Measurements from ENCODE around the gene ALDH1A2.
"Not testable (repeated sequence)": the region's sequence is repeated elsewhere in the genome, so short reads cannot be mapped to it uniquely, and the experiment has no call there.

The ALDH1A2 gene

DNA sequence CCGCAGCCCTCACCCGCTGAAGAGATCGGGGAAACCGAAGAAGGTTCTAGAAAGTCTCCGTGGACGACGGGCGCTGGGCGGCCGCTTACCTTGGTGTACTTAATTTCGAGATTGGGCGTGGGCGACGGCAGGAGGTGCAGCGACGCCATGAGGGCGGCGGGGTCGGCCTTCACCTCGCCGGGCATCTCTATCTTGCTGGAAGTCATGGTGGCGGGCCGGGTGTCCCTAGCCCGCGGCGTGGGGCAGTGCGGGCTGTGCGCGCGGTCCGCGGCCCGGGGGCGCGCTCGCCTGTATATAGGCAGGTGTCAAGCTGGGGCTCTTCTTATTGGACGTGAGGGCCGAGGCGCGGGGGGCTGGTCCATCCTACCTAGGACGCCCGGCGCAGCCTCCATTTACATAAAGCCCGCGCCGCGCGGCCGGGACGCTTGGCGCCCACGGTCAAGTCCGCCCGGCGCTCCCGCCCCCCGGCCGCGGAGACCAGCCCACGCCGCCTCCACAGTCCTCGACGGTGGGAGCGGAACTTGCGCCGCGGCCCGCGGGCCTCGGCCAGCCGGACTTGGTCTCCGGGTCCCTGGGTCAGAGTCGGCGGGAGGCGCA lies at the start of gene ALDH1A2:
ALDH1A2 (minus strand) TSS at position 267 of the 597 bp plus-strand sequence; CDS start at position 206, 61 bp downstream.
- no peak for DNase-seq (ENCODE audit: low read depth in 2 of 2)

- no peak for DNase-seq (ENCODE audit: low read depth in 2 of 2)
Measured at GRCh38 chr15:58114812-58115211, 49.3 kb upstream of the ALDH1A2 start.

DNA sequence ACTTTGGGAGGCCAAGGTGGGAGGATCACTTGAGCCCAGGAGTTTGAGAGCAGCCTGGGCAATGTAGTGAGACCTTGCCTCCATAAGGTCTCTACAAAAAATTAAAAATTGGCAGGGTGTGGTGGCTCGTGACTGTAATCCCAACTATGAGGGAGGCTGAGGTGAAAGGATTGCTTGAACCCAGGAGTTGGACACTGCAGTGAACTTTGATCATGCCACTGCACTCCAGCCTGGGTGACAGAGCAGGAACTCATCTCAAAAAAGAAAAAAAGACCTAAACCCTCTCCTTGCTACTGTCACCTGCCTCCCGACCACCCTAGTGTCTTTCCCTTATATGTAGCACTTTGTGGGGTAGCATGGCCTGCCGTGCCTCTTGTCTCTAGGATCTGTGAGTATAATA lies 48.9 kb upstream of the ALDH1A2 start:
- no peak for DNase-seq (ENCODE audit: low read depth in 2 of 2)

- not testable (repeated sequence) for DNase-seq (ENCODE audit: low read depth in 2 of 2)
Measured at GRCh38 chr15:58113358-58113757, 47.8 kb upstream of the ALDH1A2 start.

DNA sequence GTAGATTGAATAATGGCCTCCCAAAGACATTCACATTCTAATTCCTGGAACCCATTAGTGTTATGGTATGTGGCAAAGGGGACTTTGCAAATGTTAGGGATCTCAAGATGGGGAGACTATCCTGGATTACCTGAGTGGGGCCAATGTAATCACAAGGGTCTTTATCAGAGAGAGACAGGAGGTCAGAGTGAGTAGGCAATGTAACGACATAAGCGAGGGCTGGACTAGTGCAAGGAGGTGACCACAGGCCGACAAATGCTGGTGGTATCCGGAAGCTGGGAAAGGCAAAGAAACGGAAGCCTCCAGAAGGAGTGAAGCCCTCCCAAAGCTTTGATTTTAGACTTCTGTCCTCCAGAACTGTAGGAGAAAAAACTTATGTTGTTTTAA lies 46.2 kb upstream of the ALDH1A2 start:
- no peak for DNase-seq (ENCODE audit: low read depth in 2 of 2)

DNA sequence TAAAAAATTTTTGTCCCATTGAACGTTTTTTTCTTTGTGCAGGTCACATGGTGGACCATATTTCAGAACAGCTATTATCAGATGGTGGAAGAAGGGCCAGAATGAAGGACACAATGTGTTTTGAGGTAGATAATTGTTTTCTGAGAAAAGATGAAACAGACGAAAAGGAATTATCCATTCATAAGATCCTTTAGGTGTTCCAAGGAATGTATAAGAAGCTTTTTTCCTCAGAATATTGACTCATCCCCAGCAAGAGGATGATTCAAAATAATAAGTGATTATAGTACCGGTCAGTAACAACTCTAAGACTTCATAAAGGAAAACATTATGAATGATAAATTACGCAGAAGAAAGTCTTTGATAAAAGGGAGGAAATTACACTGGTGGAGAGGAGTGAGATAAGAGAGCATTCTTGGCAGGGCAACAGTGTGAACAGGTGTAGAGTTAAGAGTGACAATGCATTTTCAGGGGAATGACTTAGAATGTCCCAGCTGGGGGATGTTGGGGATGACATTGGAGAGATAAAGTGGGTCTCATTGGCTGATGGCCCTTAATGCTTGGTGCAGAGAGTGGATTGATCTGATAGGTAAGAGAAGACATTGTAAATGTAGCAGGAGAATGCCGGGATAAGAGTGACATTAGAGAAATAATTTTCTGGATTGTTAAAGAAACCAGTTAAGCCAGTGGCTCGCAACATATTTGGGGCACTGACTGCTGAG lies 45.6 kb upstream of the ALDH1A2 start:
- DNase-seq (ENCODE audit: low read depth in 2 of 2), result no peak

- DNase-seq (ENCODE audit: low read depth in 2 of 2), result no peak
Measured at GRCh38 chr15:58109419-58109818, 43.9 kb upstream of the ALDH1A2 start.

GRCh38 chr15:58108117-58108516 lies 42.6 kb upstream of the ALDH1A2 start:
- no peak for DNase-seq (ENCODE audit: low read depth in 2 of 2)

DNA sequence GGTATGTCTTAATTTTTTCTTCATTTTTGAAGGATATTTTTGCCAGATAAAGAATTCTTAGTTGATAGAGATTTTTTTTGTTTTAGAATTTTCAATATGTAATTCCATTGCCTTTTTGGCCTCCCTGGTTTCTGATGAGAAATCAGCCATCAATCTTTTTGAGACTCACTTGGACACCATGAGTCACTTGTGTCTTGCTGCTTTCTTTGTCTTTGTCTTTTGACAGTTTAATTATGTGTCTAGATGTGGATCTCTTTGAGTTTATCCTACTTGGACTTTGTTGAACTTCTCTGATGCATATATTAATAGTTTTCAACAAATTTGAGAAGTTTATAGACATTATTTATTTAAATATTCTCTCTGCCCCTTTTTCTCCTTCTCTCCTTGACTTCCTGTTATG lies 38.0 kb upstream of the ALDH1A2 start:
- DNase-seq (ENCODE audit: low read depth in 2 of 2), result no peak

DNA sequence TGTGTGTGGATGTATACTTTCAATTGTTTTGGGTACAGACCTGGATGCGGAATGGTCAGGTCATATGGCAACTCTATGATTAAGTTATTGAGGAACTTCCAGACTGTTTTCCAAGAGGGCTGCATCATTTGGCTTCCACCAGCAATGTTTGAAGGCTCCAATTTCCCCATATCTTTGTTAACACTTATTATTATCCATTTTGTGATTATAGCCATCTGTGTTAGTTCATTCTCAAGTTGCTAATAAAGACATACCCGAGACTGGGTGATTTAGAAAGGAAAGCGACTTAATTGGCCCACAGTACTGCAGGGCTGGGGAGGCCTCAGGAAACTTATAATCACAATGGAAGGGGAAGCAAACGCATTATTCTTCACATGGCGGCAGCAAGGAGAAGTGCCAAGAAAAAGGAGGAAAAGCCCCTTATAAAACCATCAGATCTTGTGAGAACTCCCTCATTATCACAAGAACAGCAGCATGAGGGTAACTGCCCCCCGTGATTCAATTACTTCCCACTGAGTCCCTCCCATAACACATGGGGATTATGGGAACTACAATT lies 31.1 kb upstream of the ALDH1A2 start:
- DNase-seq (ENCODE audit: low read depth in 2 of 2), result no peak

DNA sequence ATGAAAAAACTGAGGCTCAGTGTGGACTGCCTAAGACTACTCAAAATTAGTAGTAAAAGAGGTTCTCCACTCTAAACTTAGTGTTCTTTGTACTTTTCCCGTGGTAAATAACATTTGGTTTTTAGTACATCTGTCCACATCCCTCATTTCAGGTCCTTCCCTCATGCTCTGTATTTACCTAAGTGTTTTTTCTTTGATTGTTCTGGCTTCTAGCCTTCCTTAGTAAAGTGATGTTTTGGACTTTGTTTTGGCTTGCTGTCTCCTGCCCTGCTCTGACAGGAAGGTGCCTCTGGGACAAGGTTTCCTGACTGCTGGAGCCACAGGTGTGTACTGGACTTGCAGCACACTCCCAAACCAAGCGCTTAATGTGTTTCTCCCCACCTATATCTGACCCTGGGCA lies 29.9 kb upstream of the ALDH1A2 start:
- DNase-seq (ENCODE audit: low read depth in 2 of 2), result no peak

DNA sequence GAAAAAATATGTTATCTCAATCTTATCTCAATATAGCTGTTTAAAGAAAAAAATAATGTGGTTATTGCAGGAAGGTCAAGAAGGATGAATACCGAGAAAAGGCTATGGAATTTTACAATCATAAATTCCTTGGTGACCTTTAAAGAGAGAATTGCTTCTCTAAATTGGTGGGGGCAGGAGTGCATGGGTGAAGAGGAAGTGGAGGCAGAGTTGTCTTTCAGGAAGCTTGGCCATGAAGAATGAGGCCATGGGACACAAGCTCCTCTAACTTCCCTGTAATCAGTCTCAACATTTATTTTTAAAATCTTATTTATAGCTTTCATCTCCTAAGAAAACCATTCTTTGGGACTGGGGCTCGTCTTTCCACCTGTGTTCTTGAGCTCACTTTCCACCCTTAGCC lies 22.4 kb upstream of the ALDH1A2 start:
- no peak for DNase-seq (ENCODE audit: low read depth in 2 of 2)

DNA sequence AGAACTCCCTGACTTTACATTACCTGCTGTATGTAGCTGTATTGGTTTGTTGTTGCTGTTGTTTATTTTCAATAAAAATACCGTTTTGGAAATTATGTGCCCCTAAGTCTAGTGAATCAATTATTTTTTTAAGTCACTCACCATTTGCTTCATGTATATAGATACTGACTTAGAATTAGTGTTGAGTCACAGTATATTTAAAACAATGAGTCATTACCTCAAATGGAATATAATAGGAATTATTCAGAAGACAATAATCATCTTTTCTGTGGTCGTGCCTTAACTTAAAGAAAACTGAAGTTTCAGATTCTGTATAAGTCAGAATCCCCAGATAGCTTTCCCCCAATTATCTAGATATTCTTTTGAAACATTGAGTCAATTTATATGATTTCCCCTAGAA lies 21.0 kb upstream of the ALDH1A2 start:
- DNase-seq (ENCODE audit: low read depth in 2 of 2), result no peak

- no peak for DNase-seq (ENCODE audit: low read depth in 2 of 2)
Measured at GRCh38 chr15:58083526-58083925, 18.0 kb upstream of the ALDH1A2 start.

DNA sequence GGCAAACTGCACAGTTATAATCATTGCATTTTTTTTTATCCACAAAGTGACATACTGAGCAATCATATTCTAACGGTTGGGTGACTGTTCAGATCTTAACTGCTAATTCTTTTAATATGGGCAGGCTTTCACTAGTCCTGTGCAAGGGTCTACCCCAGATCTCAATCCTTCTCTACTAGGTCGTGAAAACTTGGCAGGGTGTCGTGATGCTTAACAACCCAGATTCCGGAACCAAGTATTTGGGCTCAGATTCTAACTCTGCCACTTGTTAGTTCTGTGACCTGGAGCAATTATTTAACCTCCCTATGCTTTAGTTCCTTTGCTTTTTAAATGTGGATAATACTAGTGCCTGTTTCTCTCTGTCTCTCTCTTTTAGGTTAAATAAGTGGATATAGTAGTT lies 16.4 kb upstream of the ALDH1A2 start:
- no peak for DNase-seq (ENCODE audit: low read depth in 2 of 2)

DNA sequence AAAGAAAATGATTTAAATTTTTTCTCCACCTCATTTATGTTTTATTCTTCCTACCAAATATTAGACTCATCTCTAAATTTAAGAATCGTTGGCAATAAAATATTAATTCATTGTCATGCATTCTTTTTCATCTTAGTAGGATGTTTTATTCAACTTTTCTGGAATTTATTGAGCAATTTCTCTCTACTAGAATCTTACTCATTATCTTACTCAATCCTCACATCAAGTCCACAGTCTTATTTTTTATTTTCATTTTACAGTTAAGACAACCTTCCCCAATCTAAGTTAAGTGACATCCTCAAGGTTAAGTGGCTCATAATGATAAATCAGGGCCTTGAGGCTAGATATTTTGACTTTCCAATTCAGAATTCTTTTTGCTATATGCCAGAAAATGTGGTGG lies 15.9 kb upstream of the ALDH1A2 start:
- DNase-seq (ENCODE audit: low read depth in 2 of 2), result no peak

- DNase-seq (ENCODE audit: low read depth in 2 of 2), result not testable (repeated sequence)
Measured at GRCh38 chr15:58080959-58081358, 15.4 kb upstream of the ALDH1A2 start.

GRCh38 chr15:58080398-58080797 lies 14.9 kb upstream of the ALDH1A2 start:
- no peak for DNase-seq (ENCODE audit: low read depth in 2 of 2)

DNA sequence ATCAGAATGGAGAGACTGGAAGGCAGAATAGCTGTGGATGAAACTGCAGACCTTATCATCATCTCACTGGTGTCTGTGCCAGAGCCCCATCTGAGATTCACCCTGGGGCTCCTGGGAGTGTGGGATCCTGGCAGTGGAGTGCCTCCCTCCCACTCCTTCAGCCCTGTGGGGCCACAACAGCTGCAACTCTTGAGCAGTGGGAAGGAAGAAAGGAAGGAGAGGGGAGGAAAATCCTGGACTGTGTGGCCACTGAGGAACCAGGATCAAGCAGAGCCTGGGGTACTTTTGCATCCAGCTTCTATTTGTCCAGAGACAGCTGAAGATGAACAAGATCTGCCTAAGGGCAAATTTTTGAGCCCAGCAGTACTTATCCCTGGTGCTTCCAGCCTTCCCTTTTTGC lies 13.1 kb upstream of the ALDH1A2 start:
- DNase-seq (ENCODE audit: low read depth in 2 of 2), result no peak

- no peak for DNase-seq (ENCODE audit: low read depth in 2 of 2)
Measured at GRCh38 chr15:58077427-58077826, 11.9 kb upstream of the ALDH1A2 start.

GRCh38 chr15:58074452-58074851 lies 8.9 kb upstream of the ALDH1A2 start:
- DNase-seq (ENCODE audit: low read depth in 2 of 2), result no peak

DNA sequence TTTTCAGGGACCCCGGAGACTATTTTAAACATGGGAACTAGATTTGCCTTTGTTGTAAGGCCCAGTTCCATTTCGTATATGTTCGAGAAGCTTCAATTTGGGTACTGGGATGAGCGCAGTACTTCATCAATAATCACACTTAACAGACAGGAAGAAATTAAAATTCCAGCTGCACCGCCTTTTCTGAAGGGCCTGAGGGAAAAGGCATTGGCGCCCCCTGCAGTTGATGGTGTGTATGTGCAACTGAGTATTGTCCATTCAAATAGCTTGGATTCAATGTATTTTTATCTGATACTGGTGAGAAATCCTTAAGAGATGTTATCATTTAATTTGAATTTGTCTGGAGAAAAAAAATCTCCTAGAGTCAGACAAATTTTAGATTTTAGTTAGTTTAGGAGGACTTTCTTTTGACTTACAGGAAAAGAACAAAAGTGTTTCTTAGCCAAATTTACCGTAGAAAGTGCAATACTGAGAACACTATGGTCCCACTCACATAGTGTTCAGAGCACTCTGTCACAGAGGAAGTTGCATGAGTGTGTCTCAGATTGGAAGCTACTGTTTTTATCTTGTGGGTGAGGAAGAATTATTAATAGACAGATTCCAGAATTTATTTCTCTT lies 5.4 kb upstream of the ALDH1A2 start:
- DNase-seq (ENCODE audit: low read depth in 2 of 2), result peak in 1 of 2 donors; percentile 37

- DNase-seq (ENCODE audit: low read depth in 2 of 2), result no peak
Measured at GRCh38 chr15:58069008-58069407, 3.5 kb upstream of the ALDH1A2 start.

Measured in activated CD4-positive, alpha-beta T cell treated with anti-CD3 and anti-CD28 coated beads for 24 hours (primary cell).